ENCODE measurements around the gene SFXN4. TPM values are rescaled to one million over a fixed set of nuclear protein-coding genes. Genes with fewer than 3 reads are reported as not detected.
A peak's percentile ranks its signal among the peaks of the same experiment; 100 is the strongest.
"Not testable (repeated sequence)": the region's sequence is repeated elsewhere in the genome, so short reads cannot be mapped to it uniquely, and the experiment has no call there.

Gene SFXN4
- total RNA-seq, 1 donor from 2014 or later, result 13.1 TPM

- no peak for DNase-seq (ENCODE audit: low read depth)
Measured at GRCh38 chr10:119143657-119144056, 21.9 kb downstream of the SFXN4 start.

GRCh38 chr10:119140603-119141245 lies 24.8 kb downstream of the SFXN4 start:
- DNase-seq (ENCODE audit: low read depth), result no peak

- no peak for DNase-seq (ENCODE audit: low read depth)
Measured at GRCh38 chr10:119139464-119140067, 25.9 kb downstream of the SFXN4 start.

GRCh38 chr10:119138346-119139306 lies 26.9 kb downstream of the SFXN4 start:
- DNase-seq (ENCODE audit: low read depth), result no peak

DNA sequence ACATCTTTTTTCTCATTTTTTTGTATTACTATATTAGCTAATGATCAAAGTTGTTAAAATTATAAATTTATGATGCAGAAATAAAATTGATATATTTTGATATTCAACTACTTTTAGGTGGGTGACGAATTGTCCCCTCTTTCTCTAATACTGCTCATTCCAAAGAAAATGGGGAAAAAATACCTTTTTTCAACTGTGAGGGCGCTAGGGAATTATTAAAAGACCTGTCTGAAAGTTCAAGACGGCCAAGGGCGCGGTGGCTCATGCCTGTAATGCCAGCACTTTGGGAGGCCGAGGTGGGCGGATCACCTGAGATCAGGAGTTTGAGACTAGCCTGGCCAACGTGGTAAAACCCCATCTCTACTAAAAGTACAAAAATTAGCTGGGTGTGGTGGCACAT lies 27.6 kb downstream of the SFXN4 start:
- not testable (repeated sequence) for DNase-seq (ENCODE audit: low read depth)

GRCh38 chr10:119136084-119136483 lies 29.4 kb downstream of the SFXN4 start:
- DNase-seq (ENCODE audit: low read depth), result no peak

- no peak for DNase-seq (ENCODE audit: low read depth)
Measured at GRCh38 chr10:119135513-119135881, 30.0 kb downstream of the SFXN4 start.

DNA sequence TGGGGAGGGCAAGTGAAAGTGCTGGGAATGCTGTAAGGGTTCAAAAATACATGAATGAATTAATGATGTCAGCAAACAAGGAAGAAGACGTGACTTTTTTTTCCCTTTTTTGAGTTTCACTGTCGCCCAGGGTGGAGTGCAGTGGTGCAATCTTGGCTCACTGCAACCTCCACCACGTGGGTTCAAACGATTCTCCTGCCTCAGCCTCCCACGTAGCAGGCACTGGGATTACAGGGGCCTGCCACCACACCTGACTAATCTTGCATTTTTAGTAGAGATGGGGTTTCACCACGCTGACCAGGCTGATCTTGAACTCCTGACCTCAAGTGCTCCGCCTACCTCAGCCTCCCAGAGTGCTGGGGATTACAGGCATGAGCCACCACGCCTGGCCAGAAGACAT lies 31.6 kb downstream of the SFXN4 start:
- no peak for DNase-seq (ENCODE audit: low read depth)

- no peak for DNase-seq (ENCODE audit: low read depth)
Measured at GRCh38 chr10:119132521-119133345, 32.8 kb downstream of the SFXN4 start.

DNA sequence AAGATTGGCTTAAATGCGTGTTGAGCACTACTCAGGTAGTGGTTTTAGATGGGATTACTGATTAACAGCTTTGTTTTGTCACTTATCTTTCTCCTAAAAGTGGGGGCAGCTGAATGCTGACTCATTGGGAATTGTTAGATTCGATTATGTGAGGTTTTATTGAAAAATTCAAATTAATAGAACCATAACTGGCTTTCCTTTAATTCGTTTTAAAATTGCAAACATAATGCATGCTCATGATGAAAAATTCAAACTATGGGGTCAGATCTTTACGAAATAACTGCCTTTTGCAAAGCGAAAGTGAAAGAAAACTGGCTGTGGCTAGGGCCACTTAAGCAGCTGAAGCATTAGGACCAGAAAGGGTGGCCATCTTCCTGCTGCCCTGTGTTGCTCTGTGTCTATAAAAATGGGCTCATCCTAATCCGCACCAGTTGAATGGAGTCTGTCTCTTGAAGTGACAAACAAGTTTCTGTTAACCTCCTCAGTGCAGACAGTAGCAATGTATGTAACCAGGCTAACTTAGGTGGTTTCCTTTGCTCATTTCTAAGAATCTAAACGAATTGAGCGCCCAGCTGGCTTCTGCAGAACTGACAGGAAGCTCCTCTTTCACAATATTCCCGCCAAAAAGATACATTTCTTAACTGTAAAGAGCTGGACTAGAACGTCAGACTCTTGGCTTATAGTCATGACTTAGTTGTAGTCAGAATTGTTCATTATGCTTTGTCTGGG lies 33.8 kb downstream of the SFXN4 start:
- peak; percentile 61 for DNase-seq (ENCODE audit: low read depth)

GRCh38 chr10:119129721-119130120 lies 35.8 kb downstream of the SFXN4 start:
- DNase-seq (ENCODE audit: low read depth), result no peak

- no peak for DNase-seq (ENCODE audit: low read depth)
Measured at GRCh38 chr10:119125942-119126341, 39.6 kb downstream of the SFXN4 start.

DNA sequence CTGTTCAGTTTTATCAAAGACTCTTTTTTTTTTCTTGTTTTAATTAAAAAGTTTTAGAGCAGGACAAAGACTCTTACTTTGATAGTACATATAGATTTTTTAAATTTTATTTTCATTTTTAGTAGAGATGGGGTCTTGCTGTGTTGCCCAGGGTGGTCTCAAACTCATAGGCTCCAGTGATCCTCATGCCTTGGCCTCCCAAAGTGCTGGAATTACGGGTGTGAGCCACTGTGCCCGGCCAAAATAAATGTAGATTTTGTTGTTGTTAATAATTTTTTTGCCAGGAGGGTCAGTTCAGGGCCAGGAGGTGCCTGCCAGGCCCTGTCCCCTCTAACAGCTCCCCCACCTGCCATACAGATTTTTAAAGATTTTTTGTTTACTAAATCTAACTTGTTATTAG lies 44.6 kb downstream of the SFXN4 start:
- DNase-seq (ENCODE audit: low read depth), result no peak

DNA sequence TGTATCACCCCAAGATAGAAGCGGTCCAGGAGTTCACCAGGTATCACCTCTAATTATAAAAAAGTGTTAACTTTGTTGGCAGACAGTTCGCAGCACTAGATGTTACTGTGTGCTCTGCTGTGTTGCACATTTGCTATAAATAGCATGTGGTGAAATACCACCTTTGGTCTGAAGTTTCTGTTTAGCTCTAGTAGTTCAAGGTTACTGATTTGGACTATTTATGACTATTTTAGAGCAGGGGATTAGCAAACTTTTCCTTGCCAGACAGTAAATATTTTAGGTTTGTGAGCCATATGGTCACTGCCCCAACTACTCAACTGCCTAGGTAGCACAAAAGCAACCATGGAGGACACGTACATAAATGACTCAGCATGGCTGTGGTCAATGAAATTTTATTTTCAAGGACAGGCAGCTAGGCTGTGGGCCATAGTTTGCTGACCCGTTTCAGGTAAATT lies 45.1 kb downstream of the SFXN4 start:
- DNase-seq (ENCODE audit: low read depth), result peak; percentile 71

DNA sequence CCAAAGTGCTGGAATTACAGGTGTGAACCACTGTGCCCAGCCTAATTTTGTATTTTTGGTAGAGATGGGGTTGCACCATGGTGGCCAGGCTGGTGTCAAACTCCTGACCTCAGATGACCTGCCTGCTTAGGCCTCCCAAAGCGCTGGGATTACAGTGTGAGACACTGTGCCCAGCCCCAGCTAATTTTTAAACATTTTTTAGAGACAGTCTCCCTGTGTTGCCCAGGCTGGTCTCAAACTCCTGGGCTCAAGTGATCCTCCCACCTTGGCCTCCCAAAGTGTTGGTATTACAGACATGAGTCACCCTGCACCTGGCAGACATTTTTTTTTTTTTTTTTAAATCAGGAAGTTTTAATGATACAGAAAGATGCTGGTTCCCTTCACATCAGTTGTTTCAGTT lies 46.1 kb downstream of the SFXN4 start:
- DNase-seq (ENCODE audit: low read depth), result no peak

- DNase-seq (ENCODE audit: low read depth), result no peak
Measured at GRCh38 chr10:119118231-119118630, 47.3 kb downstream of the SFXN4 start.

- no peak for DNase-seq (ENCODE audit: low read depth)
Measured at GRCh38 chr10:119116326-119116951, 49.1 kb downstream of the SFXN4 start.

GRCh38 chr10:119115926-119116325 lies 49.6 kb downstream of the SFXN4 start:
- no peak for DNase-seq (ENCODE audit: low read depth)

- peak; percentile 67 for DNase-seq (ENCODE audit: low read depth)
Measured at GRCh38 chr10:119113751-119114732, 51.5 kb downstream of the SFXN4 start.
